Activated CD4-positive, alpha-beta T cell treated with anti-CD3 and anti-CD28 coated beads, Interleukin-2, amount 50 U/mL, for 4 hours (primary cell): Measurements from ENCODE around the gene KRT72.

ENCODE experiments used
- DNase-seq, 2 experiments: peaks; one replicate each; pipeline ENCODE4 v3.0.0-alpha.2; 2020

KRT72 gene

DNA sequence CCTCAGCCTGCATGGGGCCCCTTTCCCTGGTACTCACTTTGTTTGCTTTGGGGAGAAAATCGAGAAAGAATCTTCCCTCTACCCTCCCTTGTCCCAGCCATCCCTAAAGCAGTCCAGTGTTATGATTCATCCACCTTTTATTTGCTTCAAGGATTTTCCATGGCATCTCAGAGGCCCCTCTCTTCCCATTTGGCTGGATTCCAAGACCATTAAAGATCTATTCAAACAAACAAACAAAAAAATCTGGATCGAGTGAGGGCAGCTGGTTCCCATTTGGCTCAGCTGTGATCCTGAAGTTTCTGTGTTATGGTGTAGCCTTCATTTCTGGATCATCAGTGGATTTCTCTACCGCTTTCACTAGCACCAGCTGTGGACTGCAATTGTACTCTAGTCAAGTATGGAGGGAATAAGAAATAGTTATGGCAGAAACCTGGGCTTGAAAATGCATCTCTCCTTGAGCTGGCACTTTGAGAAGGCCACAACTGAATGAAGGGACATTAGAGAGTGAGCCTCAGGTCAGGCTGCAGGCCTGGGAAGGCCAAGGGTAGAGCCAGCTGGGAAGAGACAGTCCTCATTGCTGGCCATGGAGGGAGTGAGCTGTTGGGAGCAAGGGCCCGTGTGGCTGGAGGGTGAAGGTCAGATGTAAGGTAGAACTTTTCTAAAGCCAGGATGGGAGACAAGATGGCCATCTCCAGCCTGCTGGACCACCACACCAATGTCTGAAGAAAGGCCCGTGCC, 62.0 kb downstream of the KRT72 start:
- DNase-seq, result no peak

DNA sequence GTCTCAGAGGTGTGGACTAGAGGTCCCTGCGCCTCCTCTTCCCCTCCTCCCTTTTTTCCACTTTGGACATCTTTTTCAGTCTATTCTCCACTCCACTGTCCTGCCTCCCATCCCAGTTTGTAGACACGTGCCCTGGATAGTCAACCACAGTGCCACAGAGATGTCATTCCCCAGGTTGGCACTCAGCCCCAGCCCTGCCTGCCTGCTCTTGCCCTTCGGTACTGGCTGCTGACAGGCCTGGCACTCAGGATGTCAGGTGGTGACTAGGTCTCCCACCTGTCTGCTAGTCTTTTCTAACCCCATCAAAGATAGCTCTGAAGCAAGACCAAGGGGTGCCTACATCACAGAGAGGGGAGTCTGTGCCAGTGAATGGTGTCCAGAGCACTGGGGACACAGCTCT, 64.2 kb downstream of the KRT72 start:
- no peak for DNase-seq
